ENCODE measurements around the gene CDC27.

GRCh38 chr17:47229535-47230443, 40.7 kb upstream of the CDC27 start:
- TF ChIP-seq, protein P1, sequence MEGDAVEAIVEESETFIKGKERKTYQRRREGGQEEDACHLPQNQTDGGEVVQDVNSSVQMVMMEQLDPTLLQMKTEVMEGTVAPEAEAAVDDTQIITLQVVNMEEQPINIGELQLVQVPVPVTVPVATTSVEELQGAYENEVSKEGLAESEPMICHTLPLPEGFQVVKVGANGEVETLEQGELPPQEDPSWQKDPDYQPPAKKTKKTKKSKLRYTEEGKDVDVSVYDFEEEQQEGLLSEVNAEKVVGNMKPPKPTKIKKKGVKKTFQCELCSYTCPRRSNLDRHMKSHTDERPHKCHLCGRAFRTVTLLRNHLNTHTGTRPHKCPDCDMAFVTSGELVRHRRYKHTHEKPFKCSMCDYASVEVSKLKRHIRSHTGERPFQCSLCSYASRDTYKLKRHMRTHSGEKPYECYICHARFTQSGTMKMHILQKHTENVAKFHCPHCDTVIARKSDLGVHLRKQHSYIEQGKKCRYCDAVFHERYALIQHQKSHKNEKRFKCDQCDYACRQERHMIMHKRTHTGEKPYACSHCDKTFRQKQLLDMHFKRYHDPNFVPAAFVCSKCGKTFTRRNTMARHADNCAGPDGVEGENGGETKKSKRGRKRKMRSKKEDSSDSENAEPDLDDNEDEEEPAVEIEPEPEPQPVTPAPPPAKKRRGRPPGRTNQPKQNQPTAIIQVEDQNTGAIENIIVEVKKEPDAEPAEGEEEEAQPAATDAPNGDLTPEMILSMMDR (IDR thresholded peaks at IDR 0.05), result peak; percentile 96
- TF ChIP-seq ZFX (IDR thresholded peaks at IDR 0.05; ENCODE audit: borderline replicate concordance), result no peak
